ENCODE measurements around the gene CACNA1C. TPM values are rescaled to one million over a fixed set of nuclear protein-coding genes. Genes with fewer than 3 reads are reported as not detected.

Gene CACNA1C
- total and polyA plus RNA-seq, 2 donors from 2014 or later = 1.6 to 17.4 TPM

- intact Hi-C loops (cut with DNase I) = no loop called here
- DNase-seq (peak in 4 of 5 donors; percentile 38 to 77 (median 54)), FAIRE-seq (no peak)
- peak overlapping the region; percentile 63 to 67 for H3K27ac ChIP-seq (ENCODE audit: low read depth in 2 of 2, low read length in 2 of 2)
- peaks cover 0 to 22% (median 21%) of the 10 kb centered on the region in 3 donors for H3K4me1 ChIP-seq (ENCODE audit: control insufficient read depth in 2 of 3, insufficient read depth in 2 of 3, low read depth in 1 of 3, low read length in 3 of 3)
- no peaks in the 10 kb centered on the region for H3K27me3 ChIP-seq (ENCODE audit: control insufficient read depth, insufficient read depth, low read length)
- no peaks in the 10 kb centered on the region for H3K9me3 ChIP-seq (ENCODE audit: control insufficient read depth in 2 of 3, insufficient read depth in 1 of 3, low read length in 3 of 3)
- no peaks in the 10 kb centered on the region for H3K36me3 ChIP-seq (ENCODE audit: control insufficient read depth in 2 of 3, insufficient read depth in 3 of 3, low read length in 3 of 3)
- no peak for TF ChIP-seq CTCF (IDR thresholded peaks at IDR 0.05; ENCODE audit: borderline replicate concordance, extremely low read depth, insufficient read depth)
- H3K4me3 ChIP-seq (ENCODE audit: low read length in 3 of 3) = peak overlapping the region in 1 of 3 donors; percentile 7
- no peak overlapping the region for H3K9ac ChIP-seq (ENCODE audit: low read length in 3 of 3)
Measured at GRCh38 chr12:2383325-2384028, 330.7 kb downstream of the CACNA1C start.

GRCh38 chr12:2384029-2384386 is 331.2 kb downstream of the CACNA1C start:
- FAIRE-seq = no peak
- no peaks in the 10 kb centered on the region for H3K27me3 ChIP-seq (ENCODE audit: control insufficient read depth, insufficient read depth, low read length)

GRCh38 chr12:2384533-2385351 is 332.0 kb downstream of the CACNA1C start:
- intact Hi-C loops (cut with DNase I) = no loop called here
- DNase-seq = peak in 3 of 5 donors; percentile 24 to 73 (median 70)
- Histone ChIP-seq H3K27ac (ENCODE audit: low read depth in 2 of 2, low read length in 2 of 2) (peak overlapping the region in 1 of 2 donors; percentile 63), H3K4me3 (ENCODE audit: low read length in 3 of 3) (no peak overlapping the region), H3K27me3 (ENCODE audit: control insufficient read depth, insufficient read depth, low read length) (no peaks in the 10 kb centered on the region), H3K4me1 (ENCODE audit: control insufficient read depth in 2 of 3, insufficient read depth in 2 of 3, low read depth in 1 of 3, low read length in 3 of 3) (peaks cover 0 to 24% (median 21%) of the 10 kb centered on the region in 3 donors), H3K9me3 (ENCODE audit: control insufficient read depth in 2 of 3, insufficient read depth in 1 of 3, low read length in 3 of 3) (no peaks in the 10 kb centered on the region), H3K36me3 (ENCODE audit: control insufficient read depth in 2 of 3, insufficient read depth in 3 of 3, low read length in 3 of 3) (no peaks in the 10 kb centered on the region), H3K9ac (ENCODE audit: low read length in 3 of 3) (no peak overlapping the region)
- no peak for FAIRE-seq
- no peak for TF ChIP-seq CTCF (IDR thresholded peaks at IDR 0.05; ENCODE audit: borderline replicate concordance, extremely low read depth, insufficient read depth)

More at GRCh38 chr12:2384029-2384386, 331.2 kb downstream of the CACNA1C start:
- no peak for DNase-seq
- Histone ChIP-seq H3K4me1 (ENCODE audit: control insufficient read depth in 2 of 3, insufficient read depth in 2 of 3, low read depth in 1 of 3, low read length in 3 of 3) (peaks cover 0 to 22% (median 21%) of the 10 kb centered on the region in 3 donors), H3K27ac (ENCODE audit: low read depth in 2 of 2, low read length in 2 of 2) (peak overlapping the region; percentile 61 to 63), H3K36me3 (ENCODE audit: control insufficient read depth in 2 of 3, insufficient read depth in 3 of 3, low read length in 3 of 3) (no peaks in the 10 kb centered on the region), H3K9me3 (ENCODE audit: control insufficient read depth in 2 of 3, insufficient read depth in 1 of 3, low read length in 3 of 3) (no peaks in the 10 kb centered on the region), H3K4me3 (ENCODE audit: low read length in 3 of 3) (no peak overlapping the region), H3K9ac (ENCODE audit: low read length in 3 of 3) (no peak overlapping the region)
- no peak for TF ChIP-seq CTCF (IDR thresholded peaks at IDR 0.05; ENCODE audit: borderline replicate concordance, extremely low read depth, insufficient read depth)
- intact Hi-C loops (cut with DNase I) = no loop called here
